A549 (cell line): ENCODE data around the gene HINFP. TPM values are rescaled to one million over a fixed set of nuclear protein-coding genes. Genes with fewer than 3 reads are reported as not detected.

Experiments
- ATAC-seq, 2 experiments: fragments of 200-7000 bp in 1 of 2; fragments of >200 bp in 1 of 2; cut with Nextera tagmentation in 1 of 2; cut with Tn5 transposase in 1 of 2; 3 replicates each; pipeline versions ENCODE4 v1.8.0 to v1.9.1; 2018 to 2020; ENCODE audit warnings: mild to moderate bottlenecking in 1 of 2, moderate library complexity in 1 of 2
- CTCF ChIA-PET: fragments of 300-600 bp; sonication (Branson Sonifier 250); formaldehyde crosslinking; extraction: SDS; loops from one replicate; lab custom pipeline; 2021; ENCODE audit warnings: antibody characterized with exemption, inconsistent platforms; lab: Yijun Ruan, JAX
- POLR2A ChIA-PET: fragments of 350-600 bp; formaldehyde crosslinking; extraction: SDS; loops from one replicate; lab custom pipeline; 2021; ENCODE audit warnings: antibody characterized with exemption, inconsistent platforms; lab: Yijun Ruan, JAX
- DNase-seq, 2 experiments: peaks; one replicate each; pipeline versions ENCODE4 v3.0.0 to v3.0.0-alpha.2; 2011 to 2016; ENCODE audit warnings: low read depth in 1 of 2, low spot score in 1 of 2
- FAIRE-seq: peaks from 2 replicates; lab custom pipeline; 2011; peaks lifted over from hg19 to GRCh38; lab: Jason Lieb, UNC
- H3K27ac ChIP-seq, 2 experiments: fragments of >200 bp; sonication (Bioruptor Twin); formaldehyde crosslinking; 3 replicates each; pipeline ENCODE4 v1.5.1; 2016 to 2017
- H3K4me1 ChIP-seq: fragments of >200 bp; sonication (Bioruptor Twin); formaldehyde crosslinking; 3 replicates; pipeline ENCODE4 v1.6.1; 2016
- H3K4me2 ChIP-seq: fragments of >200 bp; sonication (Bioruptor Twin); formaldehyde crosslinking; 3 replicates; pipeline ENCODE4 v1.6.1; 2016
- H3K4me3 ChIP-seq: fragments of >200 bp; sonication (Bioruptor Twin); formaldehyde crosslinking; 3 replicates; pipeline ENCODE4 v1.5.1; 2016
- H3K9me3 ChIP-seq: fragments of >200 bp; sonication (Bioruptor Twin); formaldehyde crosslinking; 3 replicates; pipeline ENCODE4 v1.6.1; 2016
- CHD4 ChIP-seq: fragments of 200-600 bp; sonication (generic); IDR thresholded peaks from 2 replicates; pipeline ENCODE4 v1.6.1; 2016; ENCODE audit warnings: antibody characterized with exemption, mild to moderate bottlenecking, borderline replicate concordance
- EHF ChIP-seq: fragments of 250-450 bp; sonication (Bioruptor Pico); IDR thresholded peaks from 2 replicates; pipeline ENCODE4 v1.5.0; 2020; ENCODE audit warnings: mild to moderate bottlenecking
- FOSB ChIP-seq: fragments of 250-450 bp; sonication (Bioruptor Pico); IDR thresholded peaks from 2 replicates; pipeline ENCODE4 v1.5.0; 2020; ENCODE audit warnings: mild to moderate bottlenecking, moderate library complexity
- FOXS1 ChIP-seq: fragments of 250-450 bp; sonication (Bioruptor Pico); IDR thresholded peaks from 2 replicates; pipeline ENCODE4 v1.5.0; 2020; ENCODE audit warnings: mild to moderate bottlenecking, moderate library complexity
- GATA3 ChIP-seq: IDR thresholded peaks from 2 replicates; pipeline ENCODE4 v1.6.1; 2012; ENCODE audit warnings: borderline replicate concordance
- HOXA7 ChIP-seq: fragments of 250-450 bp; sonication (Bioruptor Pico); IDR thresholded peaks from 2 replicates; pipeline ENCODE4 v1.5.0; 2020; ENCODE audit warnings: mild to moderate bottlenecking, moderate library complexity
- HOXB5 ChIP-seq: fragments of 250-450 bp; sonication (Bioruptor Pico); IDR thresholded peaks from 2 replicates; pipeline ENCODE4 v1.5.0; 2020; ENCODE audit warnings: mild to moderate bottlenecking, moderate library complexity
- JUNB ChIP-seq: fragments of >200 bp; sonication (Bioruptor Twin); formaldehyde crosslinking; IDR thresholded peaks from 2 replicates; pipeline ENCODE4 v1.6.1; 2016
- KDM1A ChIP-seq: fragments of 200-600 bp; sonication (generic); IDR thresholded peaks from 2 replicates; pipeline ENCODE4 v1.6.1; 2016; ENCODE audit warnings: low read depth, mild to moderate bottlenecking
- MAFK ChIP-seq: fragments of 450-650 bp; IDR thresholded peaks from 2 replicates; pipeline ENCODE4 v1.6.1; 2014; ENCODE audit not compliant: partially characterized antibody
- MAZ ChIP-seq: fragments of 150-350 bp; IDR thresholded peaks from 2 replicates; pipeline ENCODE4 v1.6.1; 2014; ENCODE audit warnings: antibody characterized with exemption, low read depth, low read length, borderline replicate concordance
- MYC ChIP-seq: IDR thresholded peaks from 2 replicates; pipeline ENCODE4 v1.6.1; 2012; ENCODE audit warnings: mild to moderate bottlenecking, inconsistent platforms, low read length, improper control_type of control experiment, borderline replicate concordance
- NR3C1 ChIP-seq: fragments of >200 bp; sonication (Bioruptor Twin); formaldehyde crosslinking; IDR thresholded peaks from 3 replicates; pipeline ENCODE4 v1.6.1; 2017
- ZFP36 ChIP-seq: fragments of 450-650 bp; IDR thresholded peaks from 2 replicates; pipeline ENCODE4 v1.6.1; 2014; ENCODE audit warnings: borderline replicate concordance; ENCODE audit not compliant: partially characterized antibody
- ZNF302 ChIP-seq: fragments of 250-450 bp; sonication (Bioruptor Pico); IDR thresholded peaks from 2 replicates; pipeline ENCODE4 v1.9.0; 2021; ENCODE audit warnings: inconsistent platforms, mild to moderate bottlenecking, moderate library complexity
- WGBS: methylation state at CpG from one replicate; pipeline ENCODE4 v1.1.6; 2017; ENCODE audit errors: missing lambda C conversion rate; 5-methylcytosine and 5-hydroxymethylcytosine counted together
- polyA plus RNA-seq, 4 experiments: library from polyadenylated mRNA; depleted of rRNA in 3 of 4; stranded (reverse); fragments of >200 nt; fragmentation: RNase III in 1 of 4; extraction: RNeasy Plus Mini Kit Qiagen cat#74134 plus additional on column Dnase treatment in 1 of 4; gene quantifications; 2 replicates in 3 of 4; 3 replicates in 1 of 4; pipeline ENCODE4 v1.2.3, GENCODE V29; 2011 to 2017
- TF ChIP-seq, protein P1 (sequence below): fragments of 250-450 bp; sonication (Bioruptor Pico); IDR thresholded peaks from 2 replicates; pipeline ENCODE4 v1.5.0; 2020; ENCODE audit warnings: low read depth, mild to moderate bottlenecking, moderate library complexity
- TF ChIP-seq, protein P2 (sequence below): IDR thresholded peaks from 2 replicates; pipeline ENCODE4 v1.6.1; 2012; ENCODE audit warnings: low read depth, borderline replicate concordance
- TF ChIP-seq, protein P3 (sequence below): fragments of >200 bp; sonication (Bioruptor Twin); formaldehyde crosslinking; IDR thresholded peaks from 3 replicates; pipeline ENCODE4 v1.6.1; 2016
- TF ChIP-seq, protein P4 (sequence below): fragments of >200 bp; sonication (Bioruptor Twin); formaldehyde crosslinking; IDR thresholded peaks from 3 replicates; pipeline ENCODE4 v1.5.1; 2016
- TF ChIP-seq, protein P5 (sequence below): fragments of >200 bp; sonication (Bioruptor Twin); formaldehyde crosslinking; IDR thresholded peaks from 2 replicates; pipeline ENCODE4 v1.6.1; 2016
- TF ChIP-seq, protein P6 (sequence below): IDR thresholded peaks from 2 replicates; pipeline ENCODE4 v1.6.1; 2012
- TF ChIP-seq, protein P7 (sequence below): fragments of 250-450 bp; sonication (Bioruptor Pico); IDR thresholded peaks from 2 replicates; pipeline ENCODE4 v1.5.0; 2021; ENCODE audit warnings: mild to moderate bottlenecking, moderate library complexity, borderline replicate concordance

The HINFP gene
- polyA plus RNA-seq, 2 of the 4 experiments (the other 2 are of a cell fraction) = 10.0 to 13.0 TPM

DNA sequence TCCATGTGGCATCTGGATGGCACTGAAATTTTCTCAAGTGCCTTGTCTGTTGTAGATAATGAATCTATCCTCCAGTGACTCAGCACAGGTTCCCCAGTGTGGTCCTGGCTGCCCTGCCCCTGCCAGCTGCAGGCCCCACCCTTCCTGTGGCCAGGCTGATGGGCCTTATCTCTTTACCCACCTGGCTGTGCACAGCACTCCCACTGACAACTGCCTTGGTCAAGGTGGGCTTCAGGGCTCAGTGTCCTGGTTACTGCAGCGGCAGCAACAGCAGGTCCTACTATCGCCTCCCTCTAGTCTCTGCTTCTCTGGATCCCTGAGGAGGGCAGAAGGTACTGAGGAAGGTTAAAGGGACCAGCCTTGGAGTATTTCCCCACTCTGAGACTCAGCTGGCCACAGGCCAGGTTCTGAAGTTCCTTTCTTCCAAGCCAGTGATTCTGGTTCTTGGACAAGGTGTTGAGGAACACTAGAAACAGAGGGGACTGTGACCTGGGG, 33.6 kb upstream of the HINFP start:
- Histone ChIP-seq H3K4me3 (no peak overlapping the region), H3K9me3 (no peaks in the 10 kb centered on the region), H3K27ac (peak overlapping the region in 1 of 2 experiments; percentile 56; a peak in 2 of 6 replicates), H3K4me1 (peaks cover 37% of the 10 kb centered on the region), H3K4me2 (peak overlapping the region; percentile 42)
- POLR2A ChIA-PET = interaction anchor here (0.5 kb wide), 1 partner anchor 41 kb away, joined by 3 read pairs; no protein-coding TSS in a partner anchor
- CTCF ChIA-PET = no interaction called here
- ATAC-seq = no peak
- DNase-seq = no peak
- FAIRE-seq = no peak
- TF ChIP-seq FOXS1 (CRISPR knock-in tag) = no peak
- TF ChIP-seq ZNF302 = no peak
- TF ChIP-seq, protein P1, sequence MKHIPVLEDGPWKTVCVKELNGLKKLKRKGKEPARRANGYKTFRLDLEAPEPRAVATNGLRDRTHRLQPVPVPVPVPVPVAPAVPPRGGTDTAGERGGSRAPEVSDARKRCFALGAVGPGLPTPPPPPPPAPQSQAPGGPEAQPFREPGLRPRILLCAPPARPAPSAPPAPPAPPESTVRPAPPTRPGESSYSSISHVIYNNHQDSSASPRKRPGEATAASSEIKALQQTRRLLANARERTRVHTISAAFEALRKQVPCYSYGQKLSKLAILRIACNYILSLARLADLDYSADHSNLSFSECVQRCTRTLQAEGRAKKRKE (CRISPR knock-in tag) = no peak
- TF ChIP-seq EHF (CRISPR knock-in tag) = no peak
- no peak for TF ChIP-seq FOSB
- no peak for TF ChIP-seq MAZ
- no peak for TF ChIP-seq KDM1A
- TF ChIP-seq, protein P2, sequence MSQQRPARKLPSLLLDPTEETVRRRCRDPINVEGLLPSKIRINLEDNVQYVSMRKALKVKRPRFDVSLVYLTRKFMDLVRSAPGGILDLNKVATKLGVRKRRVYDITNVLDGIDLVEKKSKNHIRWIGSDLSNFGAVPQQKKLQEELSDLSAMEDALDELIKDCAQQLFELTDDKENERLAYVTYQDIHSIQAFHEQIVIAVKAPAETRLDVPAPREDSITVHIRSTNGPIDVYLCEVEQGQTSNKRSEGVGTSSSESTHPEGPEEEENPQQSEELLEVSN = no peak
- TF ChIP-seq ZFP36 = no peak
- no peak for TF ChIP-seq CHD4
- TF ChIP-seq, protein P3, sequence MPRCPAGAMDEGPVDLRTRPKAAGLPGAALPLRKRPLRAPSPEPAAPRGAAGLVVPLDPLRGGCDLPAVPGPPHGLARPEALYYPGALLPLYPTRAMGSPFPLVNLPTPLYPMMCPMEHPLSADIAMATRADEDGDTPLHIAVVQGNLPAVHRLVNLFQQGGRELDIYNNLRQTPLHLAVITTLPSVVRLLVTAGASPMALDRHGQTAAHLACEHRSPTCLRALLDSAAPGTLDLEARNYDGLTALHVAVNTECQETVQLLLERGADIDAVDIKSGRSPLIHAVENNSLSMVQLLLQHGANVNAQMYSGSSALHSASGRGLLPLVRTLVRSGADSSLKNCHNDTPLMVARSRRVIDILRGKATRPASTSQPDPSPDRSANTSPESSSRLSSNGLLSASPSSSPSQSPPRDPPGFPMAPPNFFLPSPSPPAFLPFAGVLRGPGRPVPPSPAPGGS = no peak
- TF ChIP-seq HOXB5 (CRISPR knock-in tag) = no peak
- no peak for TF ChIP-seq MYC
- WGBS = 67% methylated on average over 1 of the region's 2 CpGs

DNA sequence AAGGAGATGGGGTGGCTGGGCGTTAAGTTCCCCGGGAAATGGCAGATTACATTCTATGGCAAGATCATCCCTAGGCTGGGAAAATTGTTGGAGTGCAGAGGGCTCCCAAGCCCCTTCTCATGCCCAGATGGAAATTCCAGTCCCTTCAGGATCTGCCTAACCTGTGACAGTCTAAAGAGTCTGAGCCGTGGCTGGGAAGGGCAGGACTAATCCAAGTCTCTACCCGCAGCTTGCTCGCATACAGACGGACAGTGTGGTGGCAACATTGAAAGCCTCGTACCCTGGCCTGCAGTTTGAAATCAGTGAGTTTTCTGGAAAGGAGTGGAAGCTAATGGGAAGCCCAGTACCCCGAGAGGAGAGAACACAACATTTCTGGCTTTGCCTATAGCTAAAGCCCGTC, 33.0 kb upstream of the HINFP start:
- Histone ChIP-seq H3K4me2 (no peak overlapping the region), H3K4me1 (peaks cover 43% of the 10 kb centered on the region), H3K4me3 (no peak overlapping the region), H3K27ac (no peak overlapping the region)
- no peak for DNase-seq
- 94% methylated on average over 9 of the region's 9 CpGs for WGBS
- CTCF ChIA-PET = no interaction called here
- TF ChIP-seq, protein P4, sequence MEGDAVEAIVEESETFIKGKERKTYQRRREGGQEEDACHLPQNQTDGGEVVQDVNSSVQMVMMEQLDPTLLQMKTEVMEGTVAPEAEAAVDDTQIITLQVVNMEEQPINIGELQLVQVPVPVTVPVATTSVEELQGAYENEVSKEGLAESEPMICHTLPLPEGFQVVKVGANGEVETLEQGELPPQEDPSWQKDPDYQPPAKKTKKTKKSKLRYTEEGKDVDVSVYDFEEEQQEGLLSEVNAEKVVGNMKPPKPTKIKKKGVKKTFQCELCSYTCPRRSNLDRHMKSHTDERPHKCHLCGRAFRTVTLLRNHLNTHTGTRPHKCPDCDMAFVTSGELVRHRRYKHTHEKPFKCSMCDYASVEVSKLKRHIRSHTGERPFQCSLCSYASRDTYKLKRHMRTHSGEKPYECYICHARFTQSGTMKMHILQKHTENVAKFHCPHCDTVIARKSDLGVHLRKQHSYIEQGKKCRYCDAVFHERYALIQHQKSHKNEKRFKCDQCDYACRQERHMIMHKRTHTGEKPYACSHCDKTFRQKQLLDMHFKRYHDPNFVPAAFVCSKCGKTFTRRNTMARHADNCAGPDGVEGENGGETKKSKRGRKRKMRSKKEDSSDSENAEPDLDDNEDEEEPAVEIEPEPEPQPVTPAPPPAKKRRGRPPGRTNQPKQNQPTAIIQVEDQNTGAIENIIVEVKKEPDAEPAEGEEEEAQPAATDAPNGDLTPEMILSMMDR = no peak
- TF ChIP-seq FOSB = no peak
- no peak for TF ChIP-seq HOXA7 (CRISPR knock-in tag)
- TF ChIP-seq, protein P5, sequence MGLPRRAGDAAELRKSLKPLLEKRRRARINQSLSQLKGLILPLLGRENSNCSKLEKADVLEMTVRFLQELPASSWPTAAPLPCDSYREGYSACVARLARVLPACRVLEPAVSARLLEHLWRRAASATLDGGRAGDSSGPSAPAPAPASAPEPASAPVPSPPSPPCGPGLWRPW = no peak
- no peak for TF ChIP-seq ZNF302
- TF ChIP-seq, all 56 proteins: peak for 0
- H3K9me3 ChIP-seq = no peaks in the 10 kb centered on the region
- POLR2A ChIA-PET = no interaction called here
- no peak for FAIRE-seq
- ATAC-seq = no peak

DNA sequence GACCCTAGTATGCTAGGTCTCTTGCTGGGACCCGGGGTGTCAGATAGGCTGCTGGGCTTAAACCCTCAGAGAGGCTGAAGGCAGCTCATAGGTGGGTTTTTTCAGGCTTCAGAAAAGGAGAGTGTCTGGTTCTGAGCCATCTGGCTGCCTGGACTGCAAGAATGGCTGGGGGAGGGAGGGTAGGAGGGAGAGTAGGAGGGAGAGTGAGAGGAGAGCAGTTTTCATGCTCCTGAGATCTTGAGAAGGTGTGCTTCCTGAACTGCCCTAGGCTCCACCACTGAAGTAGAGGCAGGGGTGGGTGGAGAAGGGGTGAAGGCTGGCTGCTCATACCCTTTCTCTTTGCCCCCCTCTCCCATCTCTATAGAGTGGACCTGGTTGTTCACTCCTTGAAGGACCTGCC, 32.1 kb upstream of the HINFP start:
- POLR2A ChIA-PET = no interaction called here
- DNase-seq = no peak
- CTCF ChIA-PET = no interaction called here
- Histone ChIP-seq H3K4me3 (no peak overlapping the region), H3K9me3 (no peaks in the 10 kb centered on the region), H3K4me2 (no peak overlapping the region), H3K27ac (no peak overlapping the region), H3K4me1 (peaks cover 44% of the 10 kb centered on the region)
- no peak for FAIRE-seq
- ATAC-seq = no peak
- WGBS = 80% methylated on average over 1 of the region's 1 CpG
- TF ChIP-seq, protein P4 = no peak
- TF ChIP-seq NR3C1 = no peak
- TF ChIP-seq KDM1A = no peak
- no peak for TF ChIP-seq GATA3
- TF ChIP-seq, protein P6, sequence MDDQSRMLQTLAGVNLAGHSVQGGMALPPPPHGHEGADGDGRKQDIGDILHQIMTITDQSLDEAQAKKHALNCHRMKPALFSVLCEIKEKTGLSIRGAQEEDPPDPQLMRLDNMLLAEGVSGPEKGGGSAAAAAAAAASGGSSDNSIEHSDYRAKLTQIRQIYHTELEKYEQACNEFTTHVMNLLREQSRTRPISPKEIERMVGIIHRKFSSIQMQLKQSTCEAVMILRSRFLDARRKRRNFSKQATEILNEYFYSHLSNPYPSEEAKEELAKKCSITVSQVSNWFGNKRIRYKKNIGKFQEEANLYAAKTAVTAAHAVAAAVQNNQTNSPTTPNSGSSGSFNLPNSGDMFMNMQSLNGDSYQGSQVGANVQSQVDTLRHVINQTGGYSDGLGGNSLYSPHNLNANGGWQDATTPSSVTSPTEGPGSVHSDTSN = no peak
- no peak for TF ChIP-seq JUNB
- TF ChIP-seq MAFK = no peak
- TF ChIP-seq, protein P1 (CRISPR knock-in tag) = no peak
- TF ChIP-seq, protein P7, sequence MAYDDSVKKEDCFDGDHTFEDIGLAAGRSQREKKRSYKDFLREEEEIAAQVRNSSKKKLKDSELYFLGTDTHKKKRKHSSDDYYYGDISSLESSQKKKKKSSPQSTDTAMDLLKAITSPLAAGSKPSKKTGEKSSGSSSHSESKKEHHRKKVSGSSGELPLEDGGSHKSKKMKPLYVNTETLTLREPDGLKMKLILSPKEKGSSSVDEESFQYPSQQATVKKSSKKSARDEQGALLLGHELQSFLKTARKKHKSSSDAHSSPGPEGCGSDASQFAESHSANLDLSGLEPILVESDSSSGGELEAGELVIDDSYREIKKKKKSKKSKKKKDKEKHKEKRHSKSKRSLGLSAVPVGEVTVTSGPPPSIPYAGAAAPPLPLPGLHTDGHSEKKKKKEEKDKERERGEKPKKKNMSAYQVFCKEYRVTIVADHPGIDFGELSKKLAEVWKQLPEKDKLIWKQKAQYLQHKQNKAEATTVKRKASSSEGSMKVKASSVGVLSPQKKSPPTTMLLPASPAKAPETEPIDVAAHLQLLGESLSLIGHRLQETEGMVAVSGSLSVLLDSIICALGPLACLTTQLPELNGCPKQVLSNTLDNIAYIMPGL = no peak
